K562 (cell line): ENCODE data around the gene UBL7. TPM values are rescaled to one million over a fixed set of nuclear protein-coding genes. Genes with fewer than 3 reads are reported as not detected.

Source experiments
- CBFA2T3 ChIP-seq: fragments of 450-650 bp; IDR thresholded peaks from 2 replicates; pipeline ENCODE4 v1.6.1; 2017
- HNRNPH1 ChIP-seq: fragments of 200-400 bp; formaldehyde crosslinking; optimal IDR thresholded peaks from 2 replicates; pipeline ENCODE3; 2017; ENCODE audit warnings: low read depth, mild to moderate bottlenecking, low read length, moderate library complexity
- ILK ChIP-seq: fragments of 450-650 bp; IDR thresholded peaks from 2 replicates; pipeline ENCODE4 v1.6.1; 2016; ENCODE audit warnings: missing genetic modification characterization, low read depth, mild to moderate bottlenecking, missing compliant biosample characterization, moderate library complexity, borderline replicate concordance
- L3MBTL2 ChIP-seq: fragments of 450-650 bp; IDR thresholded peaks from 2 replicates; pipeline ENCODE4 v1.6.1; 2016; ENCODE audit warnings: mild to moderate bottlenecking, moderate library complexity
- NFATC3 ChIP-seq: fragments of 450-650 bp; IDR thresholded peaks from 2 replicates; pipeline ENCODE4 v1.6.1; 2017; ENCODE audit warnings: mild to moderate bottlenecking
- NFXL1 ChIP-seq: fragments of 450-650 bp; formaldehyde crosslinking; IDR thresholded peaks from 2 replicates; pipeline ENCODE4 v1.4.0; 2021; ENCODE audit warnings: mild to moderate bottlenecking
- PCBP2 ChIP-seq: fragments of 200-400 bp; formaldehyde crosslinking; IDR thresholded peaks from 2 replicates; pipeline ENCODE4 v1.6.1; 2018; ENCODE audit warnings: low read length, low read depth, mild to moderate bottlenecking, moderate library complexity; ENCODE audit not compliant: poor library complexity, severe bottlenecking
- RAD51 ChIP-seq: fragments of 450-650 bp; IDR thresholded peaks from 2 replicates; pipeline ENCODE4 v1.7.1; 2016; ENCODE audit warnings: low read depth, mild to moderate bottlenecking, borderline replicate concordance
- RHOXF2B ChIP-seq: fragments of 250-450 bp; sonication (Bioruptor Pico); conservative IDR thresholded peaks from 2 replicates; pipeline ENCODE4 v1.5.1; 2021
- SLC30A9 ChIP-seq: fragments of 250-450 bp; sonication (Bioruptor Pico); IDR thresholded peaks from 2 replicates; pipeline ENCODE4 v1.8.0; 2022; ENCODE audit warnings: mild to moderate bottlenecking, moderate library complexity
- TFAM ChIP-seq: fragments of 250-450 bp; sonication (Bioruptor Pico); conservative IDR thresholded peaks from 2 replicates; pipeline ENCODE4 v1.5.0; 2021; ENCODE audit warnings: mild to moderate bottlenecking, moderate library complexity
- THRAP3 ChIP-seq: fragments of 450-650 bp; IDR thresholded peaks from 2 replicates; pipeline ENCODE4 v1.6.1; 2016; ENCODE audit warnings: mild to moderate bottlenecking, inconsistent platforms, borderline replicate concordance
- ZC3H8 ChIP-seq: fragments of 450-650 bp; IDR thresholded peaks from 2 replicates; pipeline ENCODE4 v1.6.1; 2017
- ZNF175 ChIP-seq: fragments of 200-800 bp; sonication (Bioruptor generic); IDR thresholded peaks from 2 replicates; pipeline ENCODE4 v1.6.1; 2016; ENCODE audit warnings: low read depth, mild to moderate bottlenecking, missing genetic modification characterization, missing compliant biosample characterization
- ZNF274 ChIP-seq: IDR thresholded peaks from 2 replicates; pipeline ENCODE4 v1.6.1; 2011; ENCODE audit warnings: low read depth, mild to moderate bottlenecking, low read length, moderate library complexity, borderline replicate concordance
- polyA plus RNA-seq, 8 experiments: library from polyadenylated mRNA; depleted of rRNA in 4 of 8; stranded (reverse) in 5 of 8; unstranded in 3 of 8; fragments of >200 nt; fragmentation: Nextera tagmentation in 2 of 8; fragmentation: Illumina TruSeq in 1 of 8; extraction: Ambion mirVana in 2 of 8; extraction: Trizol in 1 of 8; gene quantifications; 2 replicates each; pipeline versions ENCODE4 v1.2.1 to v1.2.3, GENCODE V29; 2011 to 2014; ENCODE audit warnings: inconsistent platforms in 1 of 8, missing spikeins in 1 of 8
- total RNA-seq, 7 experiments: library from RNA; depleted of rRNA in 6 of 7; stranded (reverse); fragments of >200 nt in 6 of 7; fragmentation: Illumina TruSeq in 2 of 7; extraction: Trizol in 2 of 7; gene quantifications; 2 replicates each; pipeline versions ENCODE4 v1.2.1 to v1.2.3, GENCODE V29; 2011 to 2021; ENCODE audit warnings: low replicate concordance in 1 of 7
- TF ChIP-seq, protein P1 (sequence below): fragments of 450-650 bp; formaldehyde crosslinking; IDR thresholded peaks from 2 replicates; pipeline ENCODE4 v1.4.0; 2020; ENCODE audit warnings: mild to moderate bottlenecking
- TF ChIP-seq, protein P2 (sequence below): sonication (generic); formaldehyde crosslinking; IDR thresholded peaks from 2 replicates; pipeline ENCODE4 v1.8.0; 2022; ENCODE audit warnings: missing genetic modification reagents, mild to moderate bottlenecking, borderline replicate concordance
- TF ChIP-seq, protein P3 (sequence below), 2 experiments: fragments of 200-800 bp in 1 of 2; sonication (Bioruptor generic) in 1 of 2; sonication (generic) in 1 of 2; formaldehyde crosslinking in 1 of 2; IDR thresholded peaks in 1 of 2; conservative IDR thresholded peaks in 1 of 2; 2 replicates each; pipeline versions ENCODE4 v1.5.0 to v1.6.1; 2016 to 2020; ENCODE audit warnings: missing compliant biosample characterization in 1 of 2, missing genetic modification characterization in 1 of 2, missing genetic modification reagents in 1 of 2

UBL7 gene
- total and polyA plus RNA-seq, 9 of the 15 experiments (the other 6 are each of a cell fraction or from before 2014, with no cell fraction given) = 19.2 to 63.4 (median 44.9) TPM

DNA sequence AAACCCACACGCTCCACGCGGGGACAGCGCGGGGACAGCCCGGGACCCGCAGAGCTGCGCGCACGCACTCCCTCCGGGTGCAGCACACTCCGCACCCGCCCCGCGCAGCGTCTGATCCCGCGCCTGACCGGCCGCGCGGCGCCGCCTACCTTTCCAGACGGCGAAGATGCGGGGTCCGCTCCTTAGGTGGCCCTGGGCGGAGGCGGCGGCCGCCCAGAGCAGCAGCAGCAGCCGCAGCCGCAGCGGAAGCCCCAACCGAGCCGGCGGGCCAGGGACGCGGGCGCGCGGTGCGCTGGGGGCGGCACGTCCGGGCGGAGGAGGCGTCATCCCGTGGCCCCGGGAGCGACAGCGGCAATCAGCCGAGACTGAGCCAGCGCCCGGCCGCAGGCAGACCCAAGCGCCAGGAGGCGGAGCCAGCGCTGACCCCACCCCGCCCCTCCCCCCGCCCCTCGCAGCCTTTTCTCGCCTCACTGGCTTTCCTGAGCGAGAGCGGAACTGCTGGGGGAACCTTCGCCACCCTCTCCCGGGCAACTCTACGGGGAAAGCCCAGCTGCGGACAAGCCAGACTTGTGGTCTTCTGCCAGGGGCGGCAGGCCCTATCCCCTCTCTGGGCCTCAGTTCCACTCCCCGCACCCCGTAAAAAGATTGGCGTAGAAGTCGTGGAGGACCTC, 27.2 kb downstream of the UBL7 start, which contains the start of gene SEMA7A (continued):
- TF ChIP-seq THRAP3 = no peak
- TF ChIP-seq, protein P1, sequence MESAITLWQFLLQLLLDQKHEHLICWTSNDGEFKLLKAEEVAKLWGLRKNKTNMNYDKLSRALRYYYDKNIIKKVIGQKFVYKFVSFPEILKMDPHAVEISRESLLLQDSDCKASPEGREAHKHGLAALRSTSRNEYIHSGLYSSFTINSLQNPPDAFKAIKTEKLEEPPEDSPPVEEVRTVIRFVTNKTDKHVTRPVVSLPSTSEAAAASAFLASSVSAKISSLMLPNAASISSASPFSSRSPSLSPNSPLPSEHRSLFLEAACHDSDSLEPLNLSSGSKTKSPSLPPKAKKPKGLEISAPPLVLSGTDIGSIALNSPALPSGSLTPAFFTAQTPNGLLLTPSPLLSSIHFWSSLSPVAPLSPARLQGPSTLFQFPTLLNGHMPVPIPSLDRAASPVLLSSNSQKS = no peak
- TF ChIP-seq ZNF274 = no peak
- peak; percentile 54; the same call in 1 of the 2 replicates for TF ChIP-seq L3MBTL2
- TF ChIP-seq RHOXF2B (CRISPR knock-in tag) = no peak
- TF ChIP-seq, protein P2, sequence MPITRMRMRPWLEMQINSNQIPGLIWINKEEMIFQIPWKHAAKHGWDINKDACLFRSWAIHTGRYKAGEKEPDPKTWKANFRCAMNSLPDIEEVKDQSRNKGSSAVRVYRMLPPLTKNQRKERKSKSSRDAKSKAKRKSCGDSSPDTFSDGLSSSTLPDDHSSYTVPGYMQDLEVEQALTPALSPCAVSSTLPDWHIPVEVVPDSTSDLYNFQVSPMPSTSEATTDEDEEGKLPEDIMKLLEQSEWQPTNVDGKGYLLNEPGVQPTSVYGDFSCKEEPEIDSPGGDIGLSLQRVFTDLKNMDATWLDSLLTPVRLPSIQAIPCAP (CRISPR knock-in tag) = no peak
- no peak for TF ChIP-seq SLC30A9 (CRISPR knock-in tag)
- TF ChIP-seq HNRNPH1 = no peak
- no peak for TF ChIP-seq NFXL1 (CRISPR knock-in tag)
- TF ChIP-seq ILK (tag) = no peak
- TF ChIP-seq ZNF175 = no peak
- TF ChIP-seq, protein P3, sequence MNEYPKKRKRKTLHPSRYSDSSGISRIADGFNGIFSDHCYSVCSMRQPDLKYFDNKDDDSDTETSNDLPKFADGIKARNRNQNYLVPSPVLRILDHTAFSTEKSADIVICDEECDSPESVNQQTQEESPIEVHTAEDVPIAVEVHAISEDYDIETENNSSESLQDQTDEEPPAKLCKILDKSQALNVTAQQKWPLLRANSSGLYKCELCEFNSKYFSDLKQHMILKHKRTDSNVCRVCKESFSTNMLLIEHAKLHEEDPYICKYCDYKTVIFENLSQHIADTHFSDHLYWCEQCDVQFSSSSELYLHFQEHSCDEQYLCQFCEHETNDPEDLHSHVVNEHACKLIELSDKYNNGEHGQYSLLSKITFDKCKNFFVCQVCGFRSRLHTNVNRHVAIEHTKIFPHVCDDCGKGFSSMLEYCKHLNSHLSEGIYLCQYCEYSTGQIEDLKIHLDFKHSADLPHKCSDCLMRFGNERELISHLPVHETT (CRISPR knock-in tag; conservative IDR thresholded peaks at IDR 0.05 in 1 of 2, IDR thresholded peaks at IDR 0.05 in 1 of 2) = peak in 1 of 2 experiments; percentile 87; a peak in 2 of 4 replicates
- no peak for TF ChIP-seq PCBP2
- no peak for TF ChIP-seq RAD51
- no peak for TF ChIP-seq ZC3H8
- TF ChIP-seq NFATC3 = no peak
- TF ChIP-seq CBFA2T3 = no peak
- TF ChIP-seq TFAM (CRISPR knock-in tag) = no peak
